Breast epithelium (tissue), 3 donors: ENCODE data around the gene SLC16A9.

ENCODE experiments used
- CTCF ChIP-seq, 3 donors: fragments of 450-650 bp; IDR thresholded peaks; one replicate each; pipeline ENCODE4 v1.5.1; 2016 to 2017; ENCODE audit warnings: antibody characterized with exemption in 3 of 3, mild to moderate bottlenecking in 3 of 3, moderate library complexity in 3 of 3
- POLR2A ChIP-seq: fragments of 450-650 bp; IDR thresholded peaks from one replicate; pipeline ENCODE4 v1.6.1; 2016; ENCODE audit warnings: antibody characterized with exemption, mild to moderate bottlenecking, moderate library complexity
- POLR2AphosphoS5 ChIP-seq, 3 donors: sonication (generic); formaldehyde crosslinking; IDR thresholded peaks; one replicate each; pipeline ENCODE4 v1.6.1; 2017; ENCODE audit warnings: antibody characterized with exemption in 3 of 3

- TF ChIP-seq CTCF (IDR thresholded peaks at IDR 0.05) (no peak), POLR2A (no peak), POLR2AphosphoS5 (IDR thresholded peaks at IDR 0.05) (no peak)
Measured at GRCh38 chr10:59741048-59741447, 31.4 kb upstream of the SLC16A9 start.
